GOT3 (cell line): ENCODE measurements around the gene FGD4.

Source experiments
- DNase-seq: peaks from one replicate; lab custom pipeline; 2025; ENCODE audit warnings: mixed read lengths; lab: John Stamatoyannopoulos, UW

The FGD4 gene

DNA sequence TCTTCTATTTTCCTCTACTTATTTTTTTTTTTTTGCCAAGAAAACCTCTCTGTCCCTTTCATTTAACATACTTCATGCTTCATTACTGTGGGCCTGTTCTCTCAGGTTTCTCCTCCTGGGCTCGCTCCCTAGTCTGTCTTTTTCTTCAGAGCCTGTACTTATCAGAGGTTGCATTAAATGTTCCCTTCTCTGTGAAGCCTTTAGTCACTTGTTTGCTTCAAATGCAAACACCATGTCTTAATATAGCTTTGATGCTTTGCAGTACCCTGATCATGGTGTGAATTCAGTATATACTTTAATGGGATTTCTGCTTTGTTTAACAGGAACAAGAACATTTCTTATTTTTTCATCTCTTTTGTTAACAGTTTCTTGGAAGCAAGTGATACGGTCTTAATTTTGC, 207.1 kb downstream of the FGD4 start:
- DNase-seq: no peak

DNA sequence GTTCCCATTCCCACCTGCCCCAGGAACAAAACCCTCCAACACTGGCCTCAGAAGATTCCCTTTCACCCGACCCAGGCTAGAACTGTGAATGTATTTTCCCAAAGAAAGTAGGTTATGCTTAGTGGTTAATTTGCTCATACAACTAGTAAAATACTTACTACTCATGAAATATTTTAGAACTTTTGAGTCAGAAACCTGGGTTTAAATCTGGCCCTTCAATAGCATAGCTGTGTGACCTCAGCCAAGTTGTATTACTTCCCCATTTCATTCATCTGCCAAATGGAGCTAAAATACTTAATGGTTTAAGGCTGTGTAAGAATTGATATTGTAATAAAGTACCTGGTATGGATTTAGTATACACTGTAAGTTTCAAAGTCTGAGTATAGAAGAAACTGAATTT, 210.6 kb downstream of the FGD4 start:
- DNase-seq: no peak

DNA sequence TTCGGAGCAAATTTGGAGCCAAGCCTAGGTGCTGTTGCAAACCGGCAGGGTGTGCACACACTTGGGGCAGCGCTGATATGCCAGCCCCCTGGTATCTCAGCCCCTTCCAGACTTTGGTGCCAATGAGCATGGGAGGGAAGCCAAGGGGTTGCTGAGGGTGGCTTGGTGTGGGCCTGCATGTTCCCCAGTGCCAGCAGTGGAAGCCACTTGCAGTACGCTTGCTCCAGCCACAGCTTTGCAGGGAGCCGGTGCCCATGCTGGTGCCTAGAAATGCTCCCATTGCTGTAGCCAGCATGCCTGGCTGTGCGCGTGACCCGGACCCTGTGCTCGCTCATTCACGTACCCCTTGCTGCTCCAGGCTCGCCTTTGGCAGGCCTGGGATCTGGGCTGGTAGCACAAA, 212.6 kb downstream of the FGD4 start:
- DNase-seq: no peak

DNA sequence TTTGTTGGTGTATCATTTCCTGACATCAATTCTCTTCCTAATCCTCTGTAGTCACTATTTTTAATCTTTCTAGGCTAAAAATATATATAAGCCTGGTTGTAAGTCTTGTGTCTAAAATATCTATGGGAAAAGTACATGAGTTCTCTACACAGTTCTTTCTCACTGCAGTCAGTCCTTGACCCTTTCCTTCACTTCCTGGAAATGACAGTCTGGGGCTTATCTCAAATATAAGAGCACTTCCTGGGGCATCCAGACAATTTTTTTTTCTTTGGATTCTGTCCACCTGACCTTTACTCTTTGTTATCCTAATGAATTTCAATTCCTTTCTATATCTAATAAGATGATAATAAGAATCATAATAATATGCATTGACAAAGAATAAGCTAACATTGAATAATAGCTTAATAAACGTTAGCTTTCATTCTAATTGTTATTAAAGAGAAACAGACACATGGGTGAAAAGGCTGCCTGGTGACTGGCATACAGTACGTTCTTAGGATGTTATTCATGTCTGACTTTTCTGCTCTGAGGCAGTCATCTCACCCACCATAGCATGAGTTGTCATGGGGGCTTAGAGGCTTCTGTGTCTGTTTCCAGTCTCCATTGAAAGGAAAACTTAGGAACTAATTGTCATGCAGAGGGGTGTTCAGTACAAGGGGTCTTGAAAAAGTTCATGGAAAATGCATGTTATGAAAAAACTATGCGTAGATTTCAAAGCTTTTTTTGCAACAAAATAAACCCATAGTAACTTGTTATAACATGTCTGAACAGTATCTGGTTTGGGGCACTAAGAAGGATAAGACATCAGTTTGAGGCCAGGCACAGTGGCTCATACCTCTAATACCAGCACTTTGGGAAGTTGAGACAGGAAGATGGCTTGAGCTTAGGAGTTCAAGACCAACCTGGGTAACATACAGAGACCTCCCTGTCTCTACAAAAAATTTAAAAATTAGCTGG, 213.6 kb downstream of the FGD4 start:
- DNase-seq: no peak

DNA sequence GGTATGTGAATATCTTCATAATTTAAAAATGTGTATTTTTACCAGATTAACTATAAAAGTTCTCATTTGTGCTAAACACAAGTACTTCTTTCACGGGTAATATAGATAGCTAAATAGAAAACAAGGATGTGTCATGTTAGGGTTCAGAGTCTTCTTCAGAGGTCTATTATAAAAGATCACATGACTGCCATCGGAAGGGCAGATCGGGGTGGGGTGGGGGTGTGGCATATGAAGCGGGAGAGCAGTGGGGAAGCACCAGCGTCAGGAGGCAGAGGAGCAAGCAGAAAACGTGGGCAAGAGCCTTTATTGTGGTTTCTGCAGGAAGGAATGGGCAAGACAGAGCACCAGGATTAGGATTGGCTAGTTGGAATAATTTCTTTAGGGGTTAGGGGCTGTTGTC, 216.1 kb downstream of the FGD4 start:
- no peak for DNase-seq

DNA sequence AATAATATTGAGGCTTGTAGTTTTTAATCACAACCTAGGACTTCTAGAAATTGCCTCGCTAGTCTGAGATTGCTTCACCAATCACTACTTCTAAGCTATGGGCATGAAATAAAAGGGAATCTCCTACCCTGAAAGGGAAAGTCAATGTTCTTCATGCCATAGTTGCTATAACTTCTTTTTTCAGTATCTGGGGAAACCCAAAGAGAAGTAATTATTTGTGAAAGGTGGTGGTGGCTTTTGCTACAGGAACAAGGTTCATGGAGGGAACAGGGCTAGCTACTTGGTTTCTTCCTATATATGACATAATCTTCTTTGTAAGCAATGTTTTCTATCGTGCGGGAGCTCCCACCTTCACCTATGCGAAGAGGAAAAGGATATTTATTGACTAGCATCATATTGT, 218.2 kb downstream of the FGD4 start:
- no peak for DNase-seq

DNA sequence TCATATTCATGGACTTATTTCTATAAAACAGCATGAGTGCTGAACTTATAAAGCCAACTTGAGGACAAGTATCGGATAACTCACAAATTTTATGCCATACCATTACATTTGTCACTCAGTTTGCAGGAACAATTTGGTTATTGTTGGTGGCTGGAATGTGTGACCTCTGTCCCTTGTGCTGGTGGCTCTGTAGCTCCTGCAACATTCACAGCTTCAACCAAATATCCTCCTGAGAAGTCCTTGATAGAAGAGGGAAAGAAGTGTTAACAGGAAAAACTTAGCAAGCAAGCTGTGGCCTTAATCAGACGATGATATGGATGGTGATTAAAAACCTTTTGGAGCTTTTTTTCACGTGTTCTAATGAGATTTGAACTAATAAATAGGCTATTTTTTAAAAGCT, 218.8 kb downstream of the FGD4 start:
- DNase-seq: no peak

DNA sequence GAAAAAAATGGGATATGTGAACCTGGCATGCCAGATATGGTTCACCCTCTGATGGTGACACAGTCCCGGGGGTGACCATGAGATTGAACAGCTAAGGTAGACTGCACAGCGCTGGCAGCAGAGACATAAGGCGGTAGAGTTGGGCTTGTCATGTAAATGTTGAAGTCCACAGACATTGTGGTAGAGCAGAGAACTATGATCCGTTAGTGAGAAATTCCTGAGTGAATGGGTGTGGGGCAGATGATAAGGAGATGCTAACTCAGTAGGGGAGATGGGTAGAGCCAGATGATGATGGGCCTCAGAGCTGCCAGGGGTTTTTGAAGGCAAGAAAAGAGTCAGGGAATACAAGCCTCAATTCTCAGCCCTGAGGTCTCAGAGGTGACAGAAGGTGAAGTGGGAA, 228.6 kb downstream of the FGD4 start:
- DNase-seq: no peak

DNA sequence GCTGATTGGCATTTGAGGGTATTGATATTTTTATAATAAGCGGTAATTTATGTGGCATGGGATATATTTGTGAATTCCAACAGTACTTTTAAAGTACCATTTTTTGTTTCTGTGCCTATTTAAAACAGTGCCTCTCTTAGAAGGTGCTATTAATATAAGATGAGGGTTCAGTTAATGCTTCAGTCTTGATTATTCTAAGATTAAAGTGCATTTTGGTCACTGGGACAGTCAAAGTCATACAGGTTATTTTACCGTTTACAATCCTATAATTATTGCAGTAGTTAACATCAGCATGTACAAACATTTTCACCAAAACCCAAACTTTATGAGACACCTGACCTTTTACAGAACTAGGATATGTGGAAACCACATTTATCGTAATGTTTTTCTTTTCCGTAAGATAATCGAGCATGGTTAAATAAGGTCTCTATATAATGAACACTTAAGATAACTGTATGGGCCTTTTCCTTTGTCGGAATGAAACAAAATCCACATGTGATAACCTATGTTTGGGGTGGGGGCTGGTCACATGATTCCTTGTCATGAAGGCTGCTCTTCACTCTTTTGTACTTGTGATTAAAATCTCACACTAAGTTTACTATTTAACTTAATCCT, 242.0 kb downstream of the FGD4 start:
- no peak for DNase-seq

DNA sequence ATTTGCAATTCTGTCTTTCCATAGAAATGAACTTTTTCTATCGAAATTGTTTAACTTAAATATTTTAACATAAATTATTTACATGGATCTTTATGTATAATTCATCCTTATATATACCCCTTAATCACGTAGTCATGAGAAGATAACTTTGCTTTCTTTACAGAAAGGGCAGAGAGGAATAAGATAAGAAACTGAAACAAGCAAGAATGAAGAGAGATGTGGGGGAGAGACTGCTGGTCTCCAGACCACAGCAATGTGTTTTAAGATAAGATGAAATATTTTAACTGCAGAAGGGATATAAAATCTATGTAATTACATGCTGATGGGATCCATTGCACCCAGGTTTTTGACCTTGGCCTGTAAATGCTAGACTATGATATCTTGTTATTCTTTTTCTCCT, 245.1 kb downstream of the FGD4 start:
- DNase-seq: no peak

DNA sequence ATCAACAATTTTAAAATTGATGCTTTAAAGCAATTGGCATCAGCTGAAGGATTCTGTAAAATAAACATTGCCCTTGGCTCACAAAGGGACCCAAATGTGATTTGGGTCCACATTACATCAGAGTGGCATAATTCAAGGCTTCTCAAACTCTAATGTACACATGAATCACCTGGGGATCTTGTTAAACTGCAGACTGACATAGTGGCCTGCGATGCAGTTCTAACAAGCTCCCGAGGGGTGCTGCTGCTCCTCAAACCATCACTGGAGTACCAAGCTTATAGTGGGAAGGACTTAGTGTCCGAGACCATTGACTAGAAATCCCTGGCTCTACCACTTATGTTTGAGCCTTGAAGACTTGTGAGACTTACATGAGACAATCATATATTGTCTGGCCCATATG, 247.9 kb downstream of the FGD4 start:
- DNase-seq: no peak

DNA sequence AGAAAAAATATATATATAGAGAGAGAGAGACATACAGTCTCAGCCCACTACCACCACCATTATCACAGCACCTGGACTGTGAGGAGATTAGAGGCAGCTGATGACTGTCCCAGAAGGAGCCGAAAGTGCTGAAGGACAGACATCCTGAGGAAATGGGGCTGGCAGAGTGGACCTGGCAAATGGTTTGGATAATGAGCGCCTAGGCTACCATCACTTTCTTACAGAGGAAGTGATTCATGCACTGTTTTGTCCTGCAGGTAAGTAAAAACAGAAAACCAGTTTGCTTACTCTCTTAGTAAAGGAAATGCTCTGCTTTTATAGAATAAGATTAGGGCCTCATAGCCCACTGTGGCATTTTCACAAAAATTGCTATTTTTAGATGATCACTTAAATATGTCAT, 251.2 kb downstream of the FGD4 start:
- DNase-seq: no peak

DNA sequence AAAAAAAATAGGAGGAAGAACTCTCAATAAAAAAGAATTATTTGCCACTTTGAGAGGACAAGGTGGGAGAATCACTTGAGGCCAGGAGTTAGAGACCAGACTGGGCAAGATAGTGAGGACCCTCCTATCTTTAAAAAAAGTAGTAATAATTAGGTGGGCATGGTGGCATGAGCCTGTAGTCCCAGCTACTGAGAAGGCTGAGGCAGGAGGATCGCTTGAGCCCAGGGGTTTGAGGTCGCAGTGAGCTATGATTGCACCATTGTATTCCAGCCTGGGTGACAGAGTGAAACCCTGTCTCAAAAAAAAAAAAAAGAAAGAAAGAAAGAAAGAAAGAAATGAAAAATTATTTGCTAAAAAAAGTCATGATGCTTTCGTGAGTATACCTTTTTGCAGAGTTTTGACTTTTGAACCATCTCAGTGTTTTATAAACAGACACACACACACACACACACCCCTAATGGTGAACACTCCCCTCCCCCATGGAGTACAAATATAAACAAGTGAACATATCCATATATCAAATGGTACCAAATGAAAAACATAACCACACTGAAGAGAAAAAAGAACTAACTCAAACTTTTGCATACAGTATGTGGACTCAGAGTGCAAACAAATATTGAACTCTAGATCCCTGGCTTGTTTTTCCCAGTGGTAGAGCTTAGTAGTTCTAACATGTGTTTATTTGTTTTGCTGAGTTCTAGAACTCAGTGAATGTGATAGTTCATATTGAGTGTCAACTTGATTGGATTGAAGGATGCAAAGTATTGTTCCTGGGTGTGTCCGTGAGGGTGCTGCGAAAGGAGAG, 252.0 kb downstream of the FGD4 start:
- DNase-seq: no peak

DNA sequence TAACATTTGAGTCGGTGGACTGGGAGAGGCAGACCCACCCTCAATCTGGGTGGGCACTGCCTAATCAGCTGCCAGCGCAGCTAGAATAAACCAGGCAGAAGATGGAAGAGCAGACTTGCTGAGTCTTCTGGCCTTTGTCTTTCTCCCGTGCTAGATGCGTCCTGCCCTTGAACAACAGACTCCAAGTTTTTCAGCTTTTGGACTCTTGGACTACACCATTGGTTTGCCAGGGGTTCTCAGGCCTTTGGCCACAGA, 252.5 kb downstream of the FGD4 start:
- no peak for DNase-seq

DNA sequence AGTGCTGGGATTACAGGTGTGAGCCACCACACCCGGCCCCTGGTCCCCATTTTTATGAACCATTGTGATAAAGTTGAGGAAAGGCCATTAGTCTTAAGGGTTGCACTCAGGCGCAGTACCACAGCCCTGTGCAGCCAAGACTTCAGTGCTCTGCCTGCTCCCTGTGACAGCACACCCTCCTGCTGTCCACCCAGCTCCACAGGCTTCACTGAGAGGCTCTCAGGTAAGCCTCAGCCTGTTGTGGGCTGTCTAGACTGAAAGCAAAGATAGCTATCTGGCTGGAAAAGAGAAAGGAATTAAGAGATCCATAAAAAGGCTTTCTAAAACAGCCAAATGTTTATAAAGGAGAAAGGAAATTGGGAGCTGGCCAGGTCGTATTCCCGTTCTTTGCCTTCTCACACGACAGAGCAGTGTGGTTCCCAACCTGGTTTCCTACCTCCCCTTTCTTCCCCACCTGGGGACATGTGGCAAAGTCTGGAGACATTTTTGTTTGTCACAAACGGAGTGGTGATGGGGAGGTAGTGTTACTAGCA, 260.6 kb downstream of the FGD4 start:
- no peak for DNase-seq

DNA sequence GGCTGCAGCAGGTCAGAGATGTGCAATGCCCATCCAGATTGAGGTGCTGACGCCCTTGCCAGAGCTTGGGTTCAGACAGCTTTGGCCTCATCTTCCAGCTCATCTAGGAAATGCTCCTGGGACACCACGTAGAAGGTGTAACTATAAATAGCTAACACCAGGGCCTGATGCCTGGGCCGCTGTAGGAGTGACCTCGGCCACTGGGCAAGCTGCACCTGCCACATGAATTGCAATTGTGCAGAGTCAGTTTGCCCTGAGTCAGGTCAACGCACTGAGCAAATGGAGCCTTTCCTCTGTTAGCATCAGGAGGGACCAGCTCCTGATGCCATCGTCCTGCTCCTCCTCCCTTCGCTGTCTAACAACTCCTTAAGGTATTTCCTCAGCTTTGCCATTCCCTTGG, 262.3 kb downstream of the FGD4 start:
- DNase-seq: no peak

DNA sequence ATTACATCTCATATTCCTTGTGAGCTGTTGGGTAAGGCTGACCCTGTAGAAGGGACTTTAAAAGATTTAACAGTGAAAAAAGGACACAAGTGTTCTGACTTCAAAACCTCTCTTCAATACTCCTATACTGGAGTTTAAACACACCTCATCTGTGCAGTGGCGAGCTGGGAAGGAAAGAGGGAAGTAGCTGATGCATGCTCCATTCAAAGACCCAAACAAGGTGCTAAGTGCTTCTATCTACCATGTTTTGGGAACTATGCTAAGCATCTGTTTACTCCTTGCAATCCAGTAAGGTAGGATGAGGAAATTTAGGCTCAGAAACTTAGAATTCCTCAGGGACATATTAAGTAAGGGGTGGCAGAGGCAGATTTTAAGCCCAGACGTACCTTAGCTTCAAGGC, 263.3 kb downstream of the FGD4 start:
- no peak for DNase-seq

DNA sequence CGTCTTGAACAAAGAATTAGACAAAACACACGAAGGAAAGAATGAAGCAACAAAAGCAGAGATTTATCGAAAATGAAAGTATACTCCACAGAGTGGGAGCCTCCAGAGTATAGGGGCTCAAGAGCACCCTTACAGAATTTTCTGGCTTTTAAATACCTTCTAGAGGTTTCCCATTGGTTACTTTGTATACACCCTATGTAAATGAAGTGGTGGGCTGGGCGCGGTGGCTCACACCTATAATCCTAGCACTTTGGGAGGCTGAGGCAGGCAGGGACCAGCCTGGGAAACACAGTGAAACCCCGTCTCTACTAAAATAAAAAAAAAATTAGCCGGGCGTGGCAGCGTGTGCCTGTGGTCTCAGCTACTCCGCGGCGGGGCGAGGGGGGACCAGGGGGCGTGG, 266.7 kb downstream of the FGD4 start:
- DNase-seq: no peak

DNA sequence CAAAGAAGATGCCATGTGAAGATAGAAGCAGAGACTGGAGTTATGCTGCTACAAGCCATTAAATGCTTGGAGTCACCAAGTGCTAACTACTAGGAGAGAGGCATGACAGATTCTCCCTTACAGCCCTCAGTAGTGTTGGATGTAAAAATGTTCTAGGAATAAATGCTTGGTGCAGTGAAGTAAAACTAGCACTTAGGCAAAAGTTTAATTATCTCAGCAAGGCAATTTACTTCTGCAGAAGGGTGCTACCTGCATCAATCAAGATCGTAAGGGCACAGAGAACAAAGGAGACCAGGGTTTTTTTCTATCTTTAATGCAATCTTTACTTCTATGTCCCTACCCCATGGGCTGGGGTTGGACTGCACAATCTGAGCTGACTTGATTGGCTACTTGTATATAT, 270.2 kb downstream of the FGD4 start:
- DNase-seq: no peak

DNA sequence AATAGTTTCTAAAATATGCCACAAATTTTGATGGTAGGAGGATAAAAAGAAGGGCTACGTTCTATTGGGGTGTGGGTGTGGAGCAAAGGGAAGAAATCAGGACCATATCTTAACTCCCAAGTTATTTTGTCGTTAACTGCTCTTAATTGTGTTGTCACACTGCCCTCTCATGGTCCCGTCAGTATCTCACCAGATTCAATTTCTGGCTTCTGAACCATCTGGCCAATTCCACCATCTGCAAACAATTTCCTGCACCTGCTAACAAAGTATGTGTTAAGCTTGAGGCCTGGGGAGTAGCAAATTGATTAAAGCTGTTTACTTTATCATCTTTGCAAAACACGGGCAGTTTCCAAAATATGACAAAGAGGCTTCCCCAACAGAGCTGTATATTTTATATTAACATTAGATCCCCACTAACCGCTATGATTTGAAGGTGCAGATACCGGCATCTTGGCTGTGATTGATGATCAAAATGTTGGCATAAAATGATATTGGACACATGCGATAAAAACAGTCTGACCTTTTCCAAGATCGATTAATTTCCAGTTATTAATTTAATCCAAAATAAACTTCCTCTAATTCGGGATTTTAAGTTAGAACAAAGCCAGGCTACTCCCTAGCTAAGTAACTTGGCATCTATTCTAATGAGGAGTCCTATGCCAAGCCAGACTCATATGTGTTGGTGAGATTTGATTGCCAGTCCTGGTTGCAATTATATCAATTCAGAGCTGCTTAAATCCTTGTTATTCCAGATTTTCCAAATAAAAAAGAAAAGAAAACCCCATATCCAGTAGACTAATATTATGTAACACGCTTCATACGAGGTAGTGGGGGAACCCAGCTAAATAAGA, 272.8 kb downstream of the FGD4 start:
- DNase-seq: no peak

DNA sequence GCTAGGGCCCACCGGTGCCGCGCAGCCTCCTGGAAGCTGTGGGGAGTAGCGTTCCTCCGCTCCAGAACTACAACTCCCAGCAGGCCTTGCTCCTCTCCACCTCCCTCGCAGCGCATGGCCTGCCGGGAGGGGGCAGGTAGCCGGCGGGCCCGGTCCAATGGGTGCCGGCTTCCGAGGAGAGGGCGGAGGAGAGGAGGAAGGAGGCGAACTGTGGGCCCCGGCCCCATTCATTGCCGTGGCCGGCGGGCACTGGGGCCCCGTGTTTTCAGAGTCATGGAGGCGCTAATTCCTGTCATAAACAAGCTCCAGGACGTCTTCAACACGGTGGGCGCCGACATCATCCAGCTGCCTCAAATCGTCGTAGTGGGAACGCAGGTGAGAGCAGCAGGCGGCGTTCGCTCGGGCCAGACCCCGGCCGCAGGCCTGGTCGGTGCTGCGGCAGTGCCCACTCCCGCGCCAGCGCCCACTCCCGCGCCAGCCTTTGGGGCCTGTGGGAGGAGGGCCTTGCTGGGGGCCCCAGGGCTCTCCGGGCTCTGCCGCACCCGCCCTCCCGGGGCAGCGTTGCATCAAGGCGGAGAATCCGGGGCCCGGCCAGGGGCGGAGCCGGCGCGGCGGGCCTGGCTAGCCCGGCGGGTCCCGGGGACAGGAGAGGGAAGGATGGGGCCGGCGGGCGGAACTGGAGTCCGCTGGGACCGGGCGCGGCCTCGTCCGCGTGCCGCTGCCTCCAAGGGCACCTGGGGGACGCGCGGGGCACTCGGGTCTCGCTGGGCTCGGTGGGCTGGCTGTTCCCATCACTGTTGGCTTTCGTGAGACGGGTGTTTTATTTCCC, 279.9 kb downstream of the FGD4 start, which contains the start of gene DNM1L:
DNM1L (plus strand) TSS at position 211 of the 829 bp plus-strand sequence; CDS start at position 274, 63 bp downstream.
- DNase-seq: peak; percentile 80
